Neural cell (in vitro differentiated cells): ENCODE data around the gene KCND2.

Experiments
- POLR2AphosphoS5 ChIP-seq: IDR thresholded peaks from 2 replicates; pipeline ENCODE4 v1.6.1; 2012
- TF ChIP-seq, protein P1 (sequence below): fragments of 450-650 bp; IDR thresholded peaks from 2 replicates; pipeline ENCODE4 v1.5.1; 2014; ENCODE audit warnings: antibody characterized with exemption, mild to moderate bottlenecking, moderate library complexity; ENCODE audit not compliant: poor library complexity, severe bottlenecking

DNA sequence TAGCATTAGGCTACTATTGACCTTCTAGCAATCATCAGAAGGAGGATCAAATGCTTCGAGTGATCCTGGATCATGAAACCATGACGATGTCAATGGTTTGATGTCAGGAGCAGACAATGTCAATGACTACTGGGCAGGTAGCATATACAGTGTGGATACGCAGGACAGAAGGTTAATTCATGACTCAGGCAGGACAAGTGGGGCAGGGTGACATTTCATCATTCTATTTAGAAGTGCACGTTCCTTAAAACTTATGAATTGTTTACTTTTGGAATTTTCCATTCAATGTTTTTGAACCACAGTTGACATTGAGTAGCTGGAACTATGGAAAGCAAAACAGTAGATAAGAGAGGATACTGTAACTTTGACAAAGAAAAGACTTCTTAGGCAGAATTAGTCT is 444.2 kb downstream of the KCND2 start:
- TF ChIP-seq, protein P1, sequence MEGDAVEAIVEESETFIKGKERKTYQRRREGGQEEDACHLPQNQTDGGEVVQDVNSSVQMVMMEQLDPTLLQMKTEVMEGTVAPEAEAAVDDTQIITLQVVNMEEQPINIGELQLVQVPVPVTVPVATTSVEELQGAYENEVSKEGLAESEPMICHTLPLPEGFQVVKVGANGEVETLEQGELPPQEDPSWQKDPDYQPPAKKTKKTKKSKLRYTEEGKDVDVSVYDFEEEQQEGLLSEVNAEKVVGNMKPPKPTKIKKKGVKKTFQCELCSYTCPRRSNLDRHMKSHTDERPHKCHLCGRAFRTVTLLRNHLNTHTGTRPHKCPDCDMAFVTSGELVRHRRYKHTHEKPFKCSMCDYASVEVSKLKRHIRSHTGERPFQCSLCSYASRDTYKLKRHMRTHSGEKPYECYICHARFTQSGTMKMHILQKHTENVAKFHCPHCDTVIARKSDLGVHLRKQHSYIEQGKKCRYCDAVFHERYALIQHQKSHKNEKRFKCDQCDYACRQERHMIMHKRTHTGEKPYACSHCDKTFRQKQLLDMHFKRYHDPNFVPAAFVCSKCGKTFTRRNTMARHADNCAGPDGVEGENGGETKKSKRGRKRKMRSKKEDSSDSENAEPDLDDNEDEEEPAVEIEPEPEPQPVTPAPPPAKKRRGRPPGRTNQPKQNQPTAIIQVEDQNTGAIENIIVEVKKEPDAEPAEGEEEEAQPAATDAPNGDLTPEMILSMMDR: no peak
- no peak for TF ChIP-seq POLR2AphosphoS5
